GM21528 (cell line): ENCODE data around the gene FRMD1.

ENCODE experiments used
- ATAC-seq: cut with Tn5 transposase; IDR thresholded peaks from one replicate; pipeline ENCODE4 v1.9.1; 2021; ENCODE audit warnings: mild to moderate bottlenecking, moderate library complexity; ENCODE audit not compliant: unreplicated experiment, low FRiP score

Gene FRMD1

DNA sequence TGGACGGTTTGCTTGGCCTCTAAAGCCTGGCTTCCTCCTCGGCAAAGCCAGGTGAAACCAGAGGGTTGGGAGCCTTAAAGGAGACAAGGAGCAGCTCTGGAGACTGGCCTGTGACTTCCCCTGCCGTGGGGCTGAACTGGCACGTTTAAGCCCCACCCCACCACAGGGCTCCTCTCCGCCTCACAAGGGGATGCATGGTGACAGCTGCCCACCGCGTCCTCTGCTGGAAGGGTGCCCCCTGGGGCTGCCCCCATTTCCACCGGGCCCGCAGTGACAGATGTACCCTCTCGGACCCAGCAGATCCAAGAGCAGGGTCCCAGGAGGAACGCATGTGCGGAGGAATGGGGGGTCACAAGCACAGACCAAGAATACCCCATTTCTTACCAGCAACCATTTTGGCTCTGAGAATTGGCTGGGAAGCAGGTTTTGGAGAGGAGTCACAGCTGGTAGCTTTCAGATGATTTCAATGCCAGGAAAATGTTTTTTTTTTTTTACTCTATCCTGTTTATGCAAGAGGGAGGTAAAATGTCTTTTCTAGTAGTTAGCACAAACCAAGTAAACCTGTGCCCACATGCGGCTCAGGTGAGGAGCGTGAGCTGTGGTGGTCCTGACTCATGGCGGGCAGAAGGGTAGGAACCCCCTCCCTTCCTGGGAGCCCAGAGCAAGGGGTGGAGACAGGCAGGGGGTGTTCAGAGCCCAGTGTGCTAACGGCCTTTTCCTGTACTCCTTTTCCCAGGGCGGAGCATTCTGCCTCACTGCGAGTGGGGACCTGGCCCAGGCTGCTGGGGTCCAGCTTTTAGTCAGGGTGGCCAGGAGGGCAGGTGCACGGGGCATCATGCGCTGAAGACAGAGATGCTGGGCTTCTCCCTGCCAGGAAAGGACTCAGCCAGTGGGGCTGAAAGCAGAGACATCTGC lies 33.0 kb downstream of the FRMD1 start:
- no peak for ATAC-seq

- ATAC-seq = no peak
Measured at GRCh38 chr6:168045141-168045691, 33.8 kb downstream of the FRMD1 start.

DNA sequence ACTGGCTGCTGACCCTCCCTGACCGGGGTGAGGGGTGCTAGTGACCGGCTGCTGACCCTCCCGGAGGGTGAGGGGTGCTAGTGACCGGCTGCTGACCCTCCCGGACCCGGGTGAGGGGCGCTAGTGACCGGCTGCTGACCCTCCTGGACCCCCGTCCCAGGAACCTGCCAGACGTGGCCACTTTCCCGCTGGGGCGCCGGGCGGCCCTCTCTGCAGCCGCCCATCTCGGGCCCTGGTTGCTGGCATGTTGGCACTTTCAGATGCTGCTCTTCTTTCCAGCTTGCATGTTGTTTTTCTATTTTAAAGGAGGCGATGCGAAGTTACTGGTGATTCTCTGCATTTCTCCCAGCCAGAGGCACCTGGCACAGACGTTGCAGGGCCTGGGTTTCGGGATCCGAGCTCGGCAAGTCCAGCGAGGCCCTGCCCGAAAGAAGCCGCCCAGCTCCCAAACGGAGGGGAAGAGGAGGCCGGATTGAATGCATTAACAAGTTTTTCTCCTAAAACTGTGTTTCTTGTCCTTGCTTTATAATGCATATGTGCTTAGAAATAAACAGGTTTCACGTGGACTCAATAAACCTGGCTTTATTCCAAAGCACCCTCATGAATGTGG lies 34.4 kb downstream of the FRMD1 start:
- no peak for ATAC-seq

- no peak for ATAC-seq
Measured at GRCh38 chr6:168043848-168044415, 35.1 kb downstream of the FRMD1 start.

- no peak for ATAC-seq
Measured at GRCh38 chr6:168043193-168043847, 35.7 kb downstream of the FRMD1 start.

- ATAC-seq = no peak
Measured at GRCh38 chr6:168042426-168043192, 36.4 kb downstream of the FRMD1 start.

DNA sequence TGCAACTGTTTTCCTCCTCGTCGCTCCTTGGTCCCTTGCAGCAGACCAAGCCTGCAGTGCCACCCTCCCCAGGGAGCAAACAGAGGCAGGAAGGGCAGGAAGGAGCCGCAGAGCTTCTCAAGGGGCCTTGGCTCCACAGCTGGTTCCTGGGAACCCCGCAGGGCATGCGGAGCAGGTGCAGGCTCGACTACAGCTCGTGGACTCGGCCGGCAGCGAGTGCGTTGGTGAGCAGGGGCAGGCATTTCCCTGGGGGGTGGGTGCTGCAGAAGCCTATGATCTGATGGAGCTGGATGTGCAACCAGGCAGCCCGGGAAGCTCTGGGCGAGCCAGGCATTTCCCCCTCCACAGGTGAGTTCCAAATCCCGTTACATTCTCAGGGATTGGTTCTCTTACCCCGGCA lies 37.1 kb downstream of the FRMD1 start:
- no peak for ATAC-seq

DNA sequence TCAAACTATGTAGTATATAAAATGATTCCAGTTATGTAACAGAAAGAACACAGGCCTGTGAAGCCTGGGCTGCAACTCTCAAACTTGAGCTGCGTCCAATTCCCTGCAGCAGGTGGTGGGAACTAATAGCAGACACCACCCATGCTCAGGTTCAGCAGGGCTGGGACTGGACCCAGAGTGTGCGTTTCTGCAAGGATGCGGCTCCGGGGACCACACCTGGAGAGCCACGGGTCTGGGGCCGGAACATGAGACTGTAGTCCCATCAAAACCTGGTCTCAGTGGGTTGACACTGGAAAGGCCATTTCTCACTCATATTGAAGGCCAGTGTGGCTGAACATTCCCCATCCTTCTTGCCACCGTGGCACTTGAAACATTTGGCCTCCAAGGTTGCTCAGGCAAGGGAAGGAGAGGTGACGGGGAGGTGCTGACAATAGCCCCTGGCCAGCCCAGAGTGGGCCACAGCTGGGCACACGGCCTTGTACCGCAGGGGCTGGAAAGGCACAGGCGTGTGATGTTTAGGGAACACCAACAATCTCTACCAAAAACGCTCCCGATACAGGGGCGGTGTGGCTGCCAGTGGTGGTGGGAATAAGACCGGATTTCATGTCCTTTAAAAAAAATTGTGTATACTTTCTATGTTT lies 38.0 kb downstream of the FRMD1 start:
- ATAC-seq = no peak

GRCh38 chr6:168039849-168040248 lies 39.2 kb downstream of the FRMD1 start:
- no peak for ATAC-seq

- no peak for ATAC-seq
Measured at GRCh38 chr6:168039301-168039700, 39.7 kb downstream of the FRMD1 start.

DNA sequence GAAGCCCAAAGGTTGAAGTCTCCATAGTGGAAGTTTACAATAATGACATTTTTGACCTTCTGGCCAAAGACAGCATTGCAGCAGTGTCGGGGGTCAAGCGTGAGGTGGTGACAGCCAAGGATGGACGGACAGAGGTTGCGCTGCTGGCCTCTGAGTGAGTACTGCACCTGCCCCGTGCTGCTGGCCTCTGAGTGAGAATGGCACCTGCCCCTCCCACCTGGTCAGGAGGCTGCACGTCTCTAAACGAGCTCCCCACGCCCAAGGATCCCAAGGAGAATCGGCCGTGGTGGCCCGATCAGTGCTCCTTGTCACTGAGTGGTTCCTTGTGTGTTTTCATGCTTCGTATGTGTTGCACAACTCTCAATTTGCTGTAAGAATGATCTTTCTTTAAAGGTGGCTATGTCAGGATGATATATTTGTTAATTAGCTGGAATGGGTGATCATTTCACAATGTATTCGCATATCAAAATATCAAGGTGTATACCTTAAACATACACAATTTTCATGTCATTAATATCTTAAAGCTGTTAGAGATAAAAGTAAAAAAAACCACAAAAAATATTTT lies 40.4 kb downstream of the FRMD1 start:
- ATAC-seq = no peak

GRCh38 chr6:168037856-168038255 lies 41.2 kb downstream of the FRMD1 start:
- no peak for ATAC-seq

GRCh38 chr6:168037242-168037641 lies 41.8 kb downstream of the FRMD1 start:
- ATAC-seq = no peak

DNA sequence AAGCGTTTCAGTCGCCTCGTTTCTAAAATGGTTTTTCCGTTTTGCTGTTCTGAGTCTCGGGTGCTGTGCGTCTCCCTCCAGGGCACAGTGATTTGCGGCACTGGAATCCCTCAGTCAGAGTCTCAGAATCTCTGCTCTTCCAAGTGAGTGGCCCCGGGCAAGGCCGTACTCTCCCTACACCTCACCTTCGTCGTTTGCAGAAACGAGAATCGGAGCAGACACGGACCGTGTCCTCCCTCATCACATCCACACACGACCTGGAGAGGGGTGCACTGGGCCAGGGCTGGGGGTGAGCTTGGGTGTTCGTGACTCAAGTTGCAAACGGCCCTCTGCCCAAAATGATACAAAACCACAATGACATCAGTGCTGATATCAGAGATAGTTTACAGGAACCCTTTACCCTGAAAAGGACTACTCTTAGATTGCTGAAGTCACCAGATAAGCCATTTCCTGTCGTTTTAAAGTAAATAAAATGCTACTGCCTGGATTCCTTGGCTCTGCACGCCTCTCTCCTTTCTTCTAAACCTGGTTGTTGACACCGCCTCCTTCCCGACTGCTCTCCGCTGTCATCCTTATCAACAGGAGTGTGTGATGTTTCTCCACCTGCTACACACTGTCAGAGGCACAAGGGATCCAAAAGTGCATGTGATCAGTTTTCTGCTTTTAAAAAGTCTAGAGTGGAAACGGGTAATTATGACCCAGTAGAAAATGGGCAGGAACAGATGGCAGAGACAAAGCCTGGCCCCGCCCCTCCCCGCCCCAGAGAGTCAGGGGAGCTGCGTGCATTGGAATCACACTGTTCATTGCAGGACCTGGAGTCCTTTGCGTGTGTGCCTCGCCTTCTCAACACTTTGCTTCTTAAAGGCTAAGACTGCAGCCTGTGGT lies 43.1 kb downstream of the FRMD1 start:
- ATAC-seq = no peak

GRCh38 chr6:168035098-168035660 lies 43.8 kb downstream of the FRMD1 start:
- no peak for ATAC-seq

DNA sequence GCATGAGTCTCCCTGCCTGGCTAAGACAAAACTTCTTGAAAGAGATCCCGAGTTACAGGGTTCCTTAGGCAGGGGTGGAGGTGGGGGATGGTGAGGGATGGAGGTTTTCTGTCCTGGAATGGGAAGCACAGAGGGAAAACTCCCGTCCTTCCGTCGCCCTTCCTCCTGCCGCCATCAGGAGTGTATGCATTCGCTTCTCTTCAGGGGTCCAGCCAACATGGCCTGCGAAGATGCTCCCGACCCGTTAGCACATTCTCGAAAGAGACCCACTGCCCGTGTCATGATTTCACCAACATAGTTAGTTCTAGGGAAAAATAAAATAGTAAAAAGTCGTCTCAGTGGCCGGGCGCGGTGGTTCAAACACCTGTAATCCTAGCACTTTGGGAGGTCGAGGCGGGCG lies 44.5 kb downstream of the FRMD1 start:
- ATAC-seq = no peak

DNA sequence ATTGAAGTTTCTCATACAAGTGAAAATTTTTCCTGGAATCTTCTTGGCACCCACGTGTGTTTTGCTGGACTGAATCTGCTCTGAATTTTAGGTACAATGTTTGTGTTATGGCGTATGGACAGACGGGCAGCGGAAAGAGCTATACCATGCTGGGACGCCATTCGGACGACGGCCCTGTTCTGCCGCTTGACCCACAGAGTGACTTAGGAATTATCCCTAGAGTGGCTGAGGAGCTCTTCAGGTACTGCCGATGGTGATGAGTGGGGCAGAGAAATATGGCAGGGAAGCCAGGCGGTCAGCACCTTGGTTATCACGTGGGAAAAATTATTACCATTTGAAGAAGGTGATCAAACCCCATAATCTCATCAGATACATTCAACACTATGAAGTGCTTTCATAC lies 45.2 kb downstream of the FRMD1 start:
- ATAC-seq = no peak
